Measurements from ENCODE around the gene SLC17A7.

DNA sequence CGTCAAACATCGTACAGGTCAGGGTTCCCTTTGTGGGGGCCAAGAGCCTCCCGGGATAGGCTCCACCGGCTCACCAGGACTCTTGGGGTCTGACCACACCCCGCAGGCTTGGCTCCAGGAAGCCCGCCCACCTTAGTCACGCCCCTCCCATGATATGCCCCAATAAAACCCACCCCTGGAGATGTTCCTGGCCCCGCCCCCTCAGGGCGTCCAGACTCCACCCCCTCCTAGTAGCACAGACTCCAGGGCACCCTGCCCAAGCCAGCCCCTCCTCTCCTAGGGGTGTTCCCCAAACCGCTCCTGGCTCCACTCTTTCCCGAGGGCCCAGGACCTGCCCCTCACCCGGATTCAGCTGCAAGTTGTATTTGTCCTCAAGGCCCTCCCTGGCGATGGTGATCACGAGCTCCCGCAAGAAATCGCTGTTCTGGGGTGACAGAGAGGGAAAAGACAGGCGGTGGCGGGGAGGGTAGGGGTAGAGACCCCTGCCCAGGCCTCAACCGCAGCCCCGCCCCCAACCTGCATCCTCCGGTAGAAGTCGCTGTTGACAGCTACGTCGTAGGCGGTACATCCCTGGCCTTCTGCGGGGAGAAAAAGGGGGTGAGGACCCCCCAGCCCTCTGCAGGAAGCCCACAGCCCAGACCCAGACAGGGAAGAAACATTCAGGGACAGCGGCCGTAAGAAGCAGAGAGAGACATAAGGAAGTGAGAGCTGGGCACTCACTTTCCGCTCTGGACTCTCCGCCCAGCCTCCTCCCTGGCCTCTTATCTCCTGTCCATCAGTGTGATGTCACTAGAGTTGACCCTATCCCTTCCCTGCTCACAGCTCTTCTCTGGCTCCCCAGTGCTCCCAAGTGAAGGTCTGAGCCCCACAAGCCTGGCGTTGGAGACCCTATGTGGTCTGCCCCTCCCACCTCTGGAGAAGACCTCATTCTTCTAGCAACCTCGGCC lies 6.4 kb upstream of the SLC17A7 start:
- no peak for TF ChIP-seq POLR2AphosphoS5 (IDR thresholded peaks at IDR 0.05)
- TF ChIP-seq, protein P1, sequence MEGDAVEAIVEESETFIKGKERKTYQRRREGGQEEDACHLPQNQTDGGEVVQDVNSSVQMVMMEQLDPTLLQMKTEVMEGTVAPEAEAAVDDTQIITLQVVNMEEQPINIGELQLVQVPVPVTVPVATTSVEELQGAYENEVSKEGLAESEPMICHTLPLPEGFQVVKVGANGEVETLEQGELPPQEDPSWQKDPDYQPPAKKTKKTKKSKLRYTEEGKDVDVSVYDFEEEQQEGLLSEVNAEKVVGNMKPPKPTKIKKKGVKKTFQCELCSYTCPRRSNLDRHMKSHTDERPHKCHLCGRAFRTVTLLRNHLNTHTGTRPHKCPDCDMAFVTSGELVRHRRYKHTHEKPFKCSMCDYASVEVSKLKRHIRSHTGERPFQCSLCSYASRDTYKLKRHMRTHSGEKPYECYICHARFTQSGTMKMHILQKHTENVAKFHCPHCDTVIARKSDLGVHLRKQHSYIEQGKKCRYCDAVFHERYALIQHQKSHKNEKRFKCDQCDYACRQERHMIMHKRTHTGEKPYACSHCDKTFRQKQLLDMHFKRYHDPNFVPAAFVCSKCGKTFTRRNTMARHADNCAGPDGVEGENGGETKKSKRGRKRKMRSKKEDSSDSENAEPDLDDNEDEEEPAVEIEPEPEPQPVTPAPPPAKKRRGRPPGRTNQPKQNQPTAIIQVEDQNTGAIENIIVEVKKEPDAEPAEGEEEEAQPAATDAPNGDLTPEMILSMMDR (IDR thresholded peaks at IDR 0.05), result no peak
